Keratinocyte (primary cell): Measurements from ENCODE around the gene SKP2. TPM values are rescaled to one million over a fixed set of nuclear protein-coding genes. Genes with fewer than 3 reads are reported as not detected.

Experiments used
- DNase-seq: peaks from one replicate; pipeline ENCODE4 v3.0.0-alpha.2; 2011; ENCODE audit warnings: low read depth, missing footprints, low spot score
- FAIRE-seq: peaks from 2 replicates; lab custom pipeline; 2011; peaks lifted over from hg19 to GRCh38; lab: Jason Lieb, UNC
- H2AFZ ChIP-seq: 2 replicates; pipeline ENCODE4 v1.6.0; 2012; ENCODE audit warnings: low read length, control low read depth, inconsistent platforms; ENCODE audit not compliant: control insufficient read depth
- H3K27ac ChIP-seq: 2 replicates; pipeline ENCODE4 v1.5.1; 2011; ENCODE audit warnings: low read length; ENCODE audit not compliant: control insufficient read depth, insufficient read depth
- H3K27me3 ChIP-seq: 3 replicates; pipeline ENCODE4 v1.6.0; 2011; ENCODE audit warnings: low read length; ENCODE audit not compliant: control insufficient read depth, insufficient read depth; ENCODE audit errors: extremely low read depth
- H3K36me3 ChIP-seq, 2 experiments: 2 replicates in 1 of 2; 3 replicates in 1 of 2; pipeline ENCODE4 v1.5.1; 2011; ENCODE audit warnings: low read length in 2 of 2, mild to moderate bottlenecking in 1 of 2; ENCODE audit not compliant: control insufficient read depth in 2 of 2, insufficient read depth in 2 of 2; ENCODE audit errors: extremely low read depth in 1 of 2
- H3K4me1 ChIP-seq: 3 replicates; pipeline ENCODE4 v1.5.1; 2011; ENCODE audit warnings: low read length; ENCODE audit not compliant: control insufficient read depth, insufficient read depth; ENCODE audit errors: extremely low read depth
- H3K4me2 ChIP-seq: 3 replicates; pipeline ENCODE4 v1.6.0; 2011; ENCODE audit warnings: low read depth, low read length; ENCODE audit not compliant: control insufficient read depth, insufficient read depth; ENCODE audit errors: extremely low read depth
- H3K4me3 ChIP-seq, 3 experiments: fragments of 200-600 bp in 1 of 3; sonication (generic) in 1 of 3; 2 replicates in 2 of 3; 3 replicates in 1 of 3; pipeline ENCODE4 v1.5.1; 2011 to 2016; ENCODE audit warnings: low read length in 3 of 3, mild to moderate bottlenecking in 3 of 3, control low read depth in 2 of 3, inconsistent platforms in 1 of 3, low read depth in 1 of 3, mixed read lengths in 1 of 3, mixed run types in 1 of 3, moderate library complexity in 1 of 3; ENCODE audit not compliant: control insufficient read depth in 2 of 3, insufficient read depth in 2 of 3; ENCODE audit errors: extremely low read depth in 1 of 3
- H3K79me2 ChIP-seq: 2 replicates; pipeline ENCODE4 v1.6.0; 2012; ENCODE audit warnings: low read length; ENCODE audit not compliant: control insufficient read depth, insufficient read depth
- H3K9ac ChIP-seq: 3 replicates; pipeline ENCODE4 v1.6.0; 2011; ENCODE audit warnings: low read length; ENCODE audit not compliant: control insufficient read depth, insufficient read depth; ENCODE audit errors: extremely low read depth
- H3K9me1 ChIP-seq: 3 replicates; pipeline ENCODE4 v1.6.0; 2011; ENCODE audit warnings: low read length; ENCODE audit not compliant: control insufficient read depth, insufficient read depth; ENCODE audit errors: extremely low read depth
- H3K9me3 ChIP-seq: 2 replicates; pipeline ENCODE4 v1.5.1; 2012; ENCODE audit warnings: low read depth, low read length; ENCODE audit not compliant: control insufficient read depth
- H4K20me1 ChIP-seq: 3 replicates; pipeline ENCODE4 v1.6.0; 2011; ENCODE audit warnings: low read length; ENCODE audit not compliant: control insufficient read depth, insufficient read depth; ENCODE audit errors: extremely low read depth
- EZH2 ChIP-seq: IDR thresholded peaks from one replicate; pipeline ENCODE4 v1.6.1; 2012; ENCODE audit warnings: inconsistent platforms, mild to moderate bottlenecking, low read length, moderate library complexity
- dilution Hi-C: fragments of 300-500 bp; cut with MboI; formaldehyde crosslinking; loops from one replicate; pipeline ENCODE4 v1.7.0; 2020; ENCODE audit warnings: low sequenced_read_pairs; ENCODE audit not compliant: extremely low pct_ligation_motif_present
- polyA plus RNA-seq, 5 experiments: library from polyadenylated mRNA; depleted of rRNA in 3 of 5; stranded (reverse) in 3 of 5; stranded (forward) in 1 of 5; unstranded in 1 of 5; fragments of >200 nt; gene quantifications; 1 replicate in 1 of 5; 2 replicates in 3 of 5; 3 replicates in 1 of 5; pipeline versions ENCODE4 v1.2.1 to v1.2.3, GENCODE V29; 2011 to 2012; ENCODE audit warnings: missing spikeins in 2 of 5, low read depth in 1 of 5, low replicate concordance in 1 of 5
- TF ChIP-seq, protein P1 (sequence below), 3 experiments: IDR thresholded peaks in 1 of 3; conservative IDR thresholded peaks in 1 of 3; optimal IDR thresholded peaks in 1 of 3; 2 replicates in 2 of 3; 3 replicates in 1 of 3; pipeline versions ENCODE3 to v1.5.1; 2011; ENCODE audit warnings: low read length in 3 of 3, mild to moderate bottlenecking in 3 of 3, moderate library complexity in 2 of 3, control low read depth in 1 of 3, inconsistent platforms in 1 of 3; ENCODE audit not compliant: insufficient read depth in 2 of 3; ENCODE audit errors: extremely low read depth in 1 of 3

SKP2 gene
- polyA plus RNA-seq, 1 donor (not counting 4 experiments of a cell fraction or from before 2014, with no cell fraction given), result 34.6 TPM

DNA sequence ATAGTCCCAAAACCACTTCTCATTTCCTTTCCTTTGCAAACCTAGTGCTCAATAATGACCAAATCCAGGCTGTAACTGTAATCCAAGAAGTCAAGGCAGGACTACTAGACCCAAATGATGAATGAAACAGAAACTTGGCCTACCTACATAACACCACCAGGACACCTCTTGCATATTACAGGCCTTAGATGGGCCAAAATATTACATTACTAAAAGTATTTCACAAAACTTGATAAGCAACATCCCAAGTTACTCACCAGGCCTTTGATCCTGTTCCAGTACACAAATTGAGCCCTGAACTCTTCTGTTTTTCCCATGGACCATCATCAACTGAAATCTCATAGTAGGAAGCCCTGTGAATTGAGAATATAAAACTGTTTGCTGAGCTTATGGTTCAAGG lies 55.0 kb downstream of the SKP2 start:
- no peak for TF ChIP-seq EZH2
- TF ChIP-seq, protein P1, sequence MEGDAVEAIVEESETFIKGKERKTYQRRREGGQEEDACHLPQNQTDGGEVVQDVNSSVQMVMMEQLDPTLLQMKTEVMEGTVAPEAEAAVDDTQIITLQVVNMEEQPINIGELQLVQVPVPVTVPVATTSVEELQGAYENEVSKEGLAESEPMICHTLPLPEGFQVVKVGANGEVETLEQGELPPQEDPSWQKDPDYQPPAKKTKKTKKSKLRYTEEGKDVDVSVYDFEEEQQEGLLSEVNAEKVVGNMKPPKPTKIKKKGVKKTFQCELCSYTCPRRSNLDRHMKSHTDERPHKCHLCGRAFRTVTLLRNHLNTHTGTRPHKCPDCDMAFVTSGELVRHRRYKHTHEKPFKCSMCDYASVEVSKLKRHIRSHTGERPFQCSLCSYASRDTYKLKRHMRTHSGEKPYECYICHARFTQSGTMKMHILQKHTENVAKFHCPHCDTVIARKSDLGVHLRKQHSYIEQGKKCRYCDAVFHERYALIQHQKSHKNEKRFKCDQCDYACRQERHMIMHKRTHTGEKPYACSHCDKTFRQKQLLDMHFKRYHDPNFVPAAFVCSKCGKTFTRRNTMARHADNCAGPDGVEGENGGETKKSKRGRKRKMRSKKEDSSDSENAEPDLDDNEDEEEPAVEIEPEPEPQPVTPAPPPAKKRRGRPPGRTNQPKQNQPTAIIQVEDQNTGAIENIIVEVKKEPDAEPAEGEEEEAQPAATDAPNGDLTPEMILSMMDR (optimal IDR thresholded peaks at IDR 0.05 in 1 of 3, IDR thresholded peaks at IDR 0.05 in 1 of 3, conservative IDR thresholded peaks at IDR 0.05 in 1 of 3; ENCODE audit: extremely low read depth in 1 of 3, insufficient read depth in 2 of 3, low read length in 3 of 3), result no peak
- H4K20me1 ChIP-seq, result no peaks in the 10 kb centered on the region
- no peak overlapping the region for H3K4me3 ChIP-seq
- H3K9me1 ChIP-seq, result no peaks in the 10 kb centered on the region
- H3K79me2 ChIP-seq, result no peaks in the 10 kb centered on the region
- H3K27ac ChIP-seq, result no peak overlapping the region
- no peak overlapping the region for H2AFZ ChIP-seq
- H3K4me2 ChIP-seq, result no peak overlapping the region
- H3K9ac ChIP-seq, result no peak overlapping the region
- H3K9me3 ChIP-seq, result no peaks in the 10 kb centered on the region
- H3K27me3 ChIP-seq, result no peaks in the 10 kb centered on the region
- dilution Hi-C loops, result no loop called here
- DNase-seq, result no peak
- FAIRE-seq, result no peak
- H3K36me3 ChIP-seq, result no peaks in the 10 kb centered on the region
- H3K4me1 ChIP-seq, result peaks cover 3% of the 10 kb centered on the region

DNA sequence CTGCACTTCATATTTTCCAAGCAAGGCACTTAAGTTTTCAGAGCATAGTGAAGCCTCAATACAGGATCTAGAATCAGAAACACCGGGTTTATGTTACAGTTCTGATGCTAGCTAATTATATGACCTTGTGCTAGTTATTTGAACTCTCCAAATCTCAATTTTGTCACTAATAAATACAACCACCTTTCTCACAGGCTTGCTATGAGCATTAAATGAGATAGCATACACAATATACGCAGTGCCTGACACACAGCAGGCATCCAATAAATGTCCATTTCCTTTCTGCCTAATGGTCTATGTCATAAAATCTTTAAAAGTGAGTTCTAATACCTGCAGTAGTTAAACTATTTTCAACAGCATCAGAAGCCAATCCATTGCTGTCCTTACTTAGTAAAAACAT lies 56.9 kb downstream of the SKP2 start:
- Histone ChIP-seq H3K9me1 (no peaks in the 10 kb centered on the region), H3K27me3 (no peaks in the 10 kb centered on the region), H4K20me1 (no peaks in the 10 kb centered on the region), H3K9ac (no peak overlapping the region), H3K4me2 (no peak overlapping the region), H3K36me3 (no peaks in the 10 kb centered on the region), H3K9me3 (no peaks in the 10 kb centered on the region), H3K79me2 (no peaks in the 10 kb centered on the region), H3K27ac (no peak overlapping the region), H2AFZ (no peak overlapping the region), H3K4me3 (no peak overlapping the region), H3K4me1 (peaks cover 3% of the 10 kb centered on the region)
- FAIRE-seq (no peak), DNase-seq (no peak)
- dilution Hi-C loops, result no loop called here
- TF ChIP-seq, protein P1 (optimal IDR thresholded peaks at IDR 0.05 in 1 of 3, IDR thresholded peaks at IDR 0.05 in 1 of 3, conservative IDR thresholded peaks at IDR 0.05 in 1 of 3; ENCODE audit: extremely low read depth in 1 of 3, insufficient read depth in 2 of 3, low read length in 3 of 3), result no peak
- TF ChIP-seq EZH2, result no peak
